H1 (cell line): ENCODE measurements around the gene MXD4. TPM values are rescaled to one million over a fixed set of nuclear protein-coding genes. Genes with fewer than 3 reads are reported as not detected.

Source experiments
- CTCF ChIA-PET: fragments of 300-600 bp; sonication (Branson Sonifier 250); formaldehyde crosslinking; loops from one replicate; lab custom pipeline; 2021; ENCODE audit not compliant: partially characterized antibody; lab: Charles Lee
- POLR2A ChIA-PET: fragments of 300-600 bp; sonication (Branson Sonifier 250); formaldehyde crosslinking; loops from one replicate; lab custom pipeline; 2021; ENCODE audit warnings: inconsistent platforms; ENCODE audit not compliant: partially characterized antibody; lab: Charles Lee
- DNase-seq, 2 experiments: peaks; one replicate each; pipeline versions ENCODE4 v3.0.0 to v3.0.0-alpha.2; 2010 to 2022; ENCODE audit warnings: low spot score in 2 of 2, low read depth in 1 of 2, mixed read lengths in 1 of 2
- FAIRE-seq: peaks from 2 replicates; lab custom pipeline; 2011; peaks lifted over from hg19 to GRCh38; lab: Jason Lieb, UNC
- H2AFZ ChIP-seq: 2 replicates; pipeline ENCODE4 v1.8.1; 2012; ENCODE audit warnings: low read length, inconsistent platforms
- H2AK5ac ChIP-seq: 2 replicates; pipeline ENCODE4 v1.6.1; 2013; ENCODE audit warnings: low read depth, low read length
- H2BK120ac ChIP-seq: replicated peaks from 2 replicates; pipeline ENCODE3; 2013; ENCODE audit warnings: low read depth, low read length, inconsistent platforms
- H2BK12ac ChIP-seq: 2 replicates; pipeline ENCODE4 v1.6.1; 2013; ENCODE audit warnings: low read depth, low read length
- H2BK15ac ChIP-seq: 2 replicates; pipeline ENCODE4 v1.6.1; 2013; ENCODE audit warnings: low read length
- H2BK20ac ChIP-seq: 2 replicates; pipeline ENCODE4 v1.6.1; 2013; ENCODE audit warnings: low read length
- H2BK5ac ChIP-seq: 2 replicates; pipeline ENCODE4 v1.6.1; 2013; ENCODE audit warnings: low read depth, low read length
- H3K14ac ChIP-seq: 2 replicates; pipeline ENCODE4 v1.6.1; 2013; ENCODE audit warnings: inconsistent platforms; ENCODE audit not compliant: insufficient read length
- H3K18ac ChIP-seq: 2 replicates; pipeline ENCODE4 v1.6.1; 2013; ENCODE audit warnings: low read length; ENCODE audit errors: extremely low read depth
- H3K23ac ChIP-seq: 2 replicates; pipeline ENCODE4 v1.6.1; 2013; ENCODE audit warnings: inconsistent platforms; ENCODE audit not compliant: insufficient read length
- H3K23me2 ChIP-seq: 2 replicates; pipeline ENCODE4 v1.6.1; 2013; ENCODE audit warnings: low read depth, low read length
- H3K27ac ChIP-seq: 2 replicates; pipeline ENCODE4 v1.6.1; 2011; ENCODE audit warnings: low read depth, low read length, inconsistent platforms
- H3K27me3 ChIP-seq, 4 experiments: replicated peaks in 1 of 4; 1 replicate in 1 of 4; 2 replicates in 3 of 4; pipeline versions ENCODE4 v1.6.1 to v1.8.1; 2011 to 2013; ENCODE audit warnings: low read length in 3 of 4, mild to moderate bottlenecking in 3 of 4, inconsistent platforms in 2 of 4, mixed read lengths in 2 of 4, moderate library complexity in 1 of 4; ENCODE audit not compliant: control insufficient read depth in 3 of 4, insufficient read depth in 3 of 4; ENCODE audit errors: extremely low read depth in 1 of 4
- H3K36me3 ChIP-seq, 4 experiments: 2 replicates each; pipeline versions ENCODE4 v1.6.1 to v1.8.1; 2011 to 2013; ENCODE audit warnings: mild to moderate bottlenecking in 4 of 4, low read length in 3 of 4, moderate library complexity in 2 of 4, control low read depth in 1 of 4, inconsistent platforms in 1 of 4; ENCODE audit not compliant: insufficient read depth in 4 of 4, control insufficient read depth in 2 of 4
- H3K4ac ChIP-seq: replicated peaks from 2 replicates; pipeline ENCODE3; 2013; ENCODE audit warnings: low read length, low read depth, mixed read lengths, inconsistent platforms; ENCODE audit not compliant: insufficient read length
- H3K4me1 ChIP-seq, 4 experiments: replicated peaks in 1 of 4; 1 replicate in 1 of 4; 2 replicates in 3 of 4; pipeline versions ENCODE4 v1.6.1 to v1.8.1; 2011 to 2013; ENCODE audit warnings: low read length in 3 of 4, inconsistent platforms in 2 of 4, mixed read lengths in 1 of 4; ENCODE audit not compliant: insufficient read depth in 4 of 4, control insufficient read depth in 3 of 4
- H3K4me2 ChIP-seq, 2 experiments: 2 replicates each; pipeline versions ENCODE4 v1.6.1 to v1.8.1; 2011 to 2013; ENCODE audit warnings: low read depth in 2 of 2, low read length in 2 of 2, control low read depth in 1 of 2, inconsistent platforms in 1 of 2, mild to moderate bottlenecking in 1 of 2; ENCODE audit not compliant: insufficient read depth in 1 of 2
- H3K4me3 ChIP-seq, 4 experiments: fragments of 200-600, 300-600 bp in 1 of 4; sonication (generic), shearing (Covaris generic), sonication (Bioruptor Twin) in 1 of 4; 2 replicates each; pipeline versions ENCODE4 v1.5.1 to v1.8.1; 2011 to 2016; ENCODE audit warnings: low read length in 4 of 4, low read depth in 3 of 4, control low read depth in 2 of 4, inconsistent platforms in 2 of 4, mild to moderate bottlenecking in 2 of 4, mixed read lengths in 1 of 4, moderate library complexity in 1 of 4; ENCODE audit not compliant: insufficient read depth in 2 of 4; ENCODE audit errors: extremely low read depth in 1 of 4
- H3K56ac ChIP-seq: replicated peaks from 2 replicates; pipeline ENCODE3; 2013; ENCODE audit warnings: low read depth, mild to moderate bottlenecking, mixed read lengths, low read length, inconsistent platforms; ENCODE audit not compliant: insufficient read length
- H3K79me1 ChIP-seq: 2 replicates; pipeline ENCODE4 v1.6.1; 2013; ENCODE audit warnings: low read depth, low read length, control low read depth
- H3K79me2 ChIP-seq, 2 experiments: 2 replicates each; pipeline versions ENCODE4 v1.6.1 to v1.8.1; 2012 to 2013; ENCODE audit warnings: low read length in 2 of 2, mild to moderate bottlenecking in 2 of 2, inconsistent platforms in 1 of 2; ENCODE audit not compliant: insufficient read depth in 2 of 2, control insufficient read depth in 1 of 2
- H3K9ac ChIP-seq, 4 experiments: replicated peaks in 1 of 4; 1 replicate in 1 of 4; 2 replicates in 3 of 4; pipeline versions ENCODE4 v1.6.1 to v1.8.1; 2011 to 2013; ENCODE audit warnings: low read depth in 3 of 4, low read length in 3 of 4, control low read depth in 2 of 4, mild to moderate bottlenecking in 2 of 4, moderate library complexity in 2 of 4, inconsistent platforms in 1 of 4; ENCODE audit errors: extremely low read depth in 1 of 4
- H3K9me3 ChIP-seq, 2 experiments: 2 replicates each; pipeline versions ENCODE4 v1.6.1 to v1.8.1; 2012 to 2013; ENCODE audit warnings: mild to moderate bottlenecking in 2 of 2, moderate library complexity in 2 of 2, control low read depth in 1 of 2, inconsistent platforms in 1 of 2, low read depth in 1 of 2, low read length in 1 of 2, mixed read lengths in 1 of 2; ENCODE audit not compliant: insufficient read depth in 2 of 2
- H4K20me1 ChIP-seq, 2 experiments: replicated peaks in 1 of 2; 2 replicates each; pipeline versions ENCODE3 to v1.8.1; 2011 to 2013; ENCODE audit warnings: inconsistent platforms in 2 of 2, low read length in 2 of 2, mild to moderate bottlenecking in 1 of 2; ENCODE audit not compliant: insufficient read depth in 2 of 2, control insufficient read depth in 1 of 2
- H4K5ac ChIP-seq: 2 replicates; pipeline ENCODE4 v1.6.1; 2013; ENCODE audit warnings: low read length, low read depth, mixed read lengths, inconsistent platforms; ENCODE audit not compliant: insufficient read length
- H4K8ac ChIP-seq: 2 replicates; pipeline ENCODE4 v1.8.0; 2013; ENCODE audit warnings: mild to moderate bottlenecking, moderate library complexity, low read length, inconsistent platforms; ENCODE audit not compliant: insufficient read depth; ENCODE audit errors: extremely low read depth
- H4K91ac ChIP-seq: replicated peaks from 2 replicates; pipeline ENCODE3; 2013; ENCODE audit warnings: low read length, mixed read lengths, inconsistent platforms; ENCODE audit not compliant: insufficient read length
- CTCF ChIP-seq, 3 experiments: IDR thresholded peaks; 1 replicate in 2 of 3; 2 replicates in 1 of 3; pipeline versions ENCODE4 v1.5.1 to v1.6.1; 2011; ENCODE audit warnings: low read length in 3 of 3, mild to moderate bottlenecking in 3 of 3, inconsistent platforms in 2 of 3, low read depth in 1 of 3, moderate library complexity in 1 of 3; ENCODE audit not compliant: insufficient read depth in 1 of 3; ENCODE audit errors: control extremely low read depth in 1 of 3
- RAD21 ChIP-seq, 2 experiments: IDR thresholded peaks in 1 of 2; conservative IDR thresholded peaks in 1 of 2; 2 replicates each; pipeline ENCODE4 v1.6.1; 2011; ENCODE audit warnings: low read depth in 2 of 2, low read length in 2 of 2, improper control_type of control experiment in 1 of 2, inconsistent platforms in 1 of 2, mild to moderate bottlenecking in 1 of 2, moderate library complexity in 1 of 2
- RFX5 ChIP-seq: IDR thresholded peaks from 2 replicates; pipeline ENCODE4 v1.6.1; 2011; ENCODE audit warnings: low read depth, low read length, improper control_type of control experiment, borderline replicate concordance
- WGBS, 2 experiments: shearing (Covaris generic) in 1 of 2; methylation state at CpG; one replicate each; pipeline versions ENCODE4 v1.1.6 to v1.1.7; 2013 to 2015; ENCODE audit warnings: low lambda C conversion rate in 2 of 2, mixed read lengths in 2 of 2, inconsistent platforms in 1 of 2, low coverage in 1 of 2, missing lambda C conversion rate in 1 of 2; ENCODE audit not compliant: insufficient replicate concordance in 2 of 2, insufficient coverage in 1 of 2, insufficient read length in 1 of 2; ENCODE audit errors: extremely low coverage in 1 of 2, missing lambda C conversion rate in 1 of 2; 5-methylcytosine and 5-hydroxymethylcytosine counted together
- polyA plus RNA-seq, 7 experiments: library from polyadenylated mRNA; depleted of rRNA in 3 of 7; stranded (reverse) in 5 of 7; unstranded in 2 of 7; fragments of >200 nt in 5 of 7; fragments of 200-250 nt in 2 of 7; gene quantifications; 1 replicate in 5 of 7; 2 replicates in 1 of 7; 4 replicates in 1 of 7; pipeline versions ENCODE4 v1.2.1 to v1.2.3, GENCODE V29; 2011 to 2013; ENCODE audit warnings: missing spikeins in 2 of 7, mixed read lengths in 2 of 7
- total RNA-seq: library from RNA; stranded (reverse); fragmentation: NEBNext Ultra II Directional; extraction: Animal tissue kit (Norgen Biotek cat#: 25700); gene quantifications from 2 replicates; pipeline ENCODE4 v1.2.1, GENCODE V29; 2021

Gene MXD4
- total and polyA plus RNA-seq, 2 of the 8 experiments (the other 6 are each of a cell fraction or from before 2014, with no cell fraction given) = 18.0 to 20.8 TPM

DNA sequence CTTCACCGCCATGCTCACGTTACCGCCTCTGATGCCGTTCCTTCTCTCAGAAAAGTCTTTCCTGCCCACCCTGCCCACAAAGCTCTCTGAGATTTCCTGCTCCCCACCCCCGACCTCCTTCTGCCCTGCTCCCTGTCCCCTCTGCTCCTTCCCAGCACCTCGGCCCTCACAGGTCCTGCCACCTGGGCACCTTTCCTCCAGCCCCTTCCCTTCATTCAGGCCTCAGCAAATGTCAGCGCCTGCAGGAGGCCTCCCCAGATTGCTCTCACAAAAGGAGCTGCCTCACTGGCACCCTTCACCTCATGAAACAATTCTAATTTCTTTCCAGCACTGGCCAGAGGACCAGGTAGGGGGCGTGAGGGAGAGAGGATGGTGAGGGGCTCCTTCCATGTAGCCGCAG is 33.6 kb upstream of the MXD4 start:
- no peak overlapping the region for H2BK12ac ChIP-seq
- H2BK15ac ChIP-seq = no peak overlapping the region
- ChIA-PET POLR2A (no interaction called here), CTCF (interaction anchor here (0.6 to 2.2 kb wide), 5 partner anchors 9 to 98 kb away, joined by 3 to 8 read pairs (median 3); no protein-coding TSS in a partner anchor)
- H3K4ac ChIP-seq = no peak overlapping the region
- FAIRE-seq = no peak
- WGBS, 2 experiments = 83% methylated on average over 9 of the region's 9 CpGs; no CpG with 5 or more reads in 1 of the 2 experiments
- H3K4me3 ChIP-seq = no peak overlapping the region
- no peak overlapping the region for H2BK5ac ChIP-seq
- no peaks in the 10 kb centered on the region for H4K20me1 ChIP-seq
- H3K56ac ChIP-seq = no peak overlapping the region
- H3K9ac ChIP-seq = no peak overlapping the region
- H4K91ac ChIP-seq = no peak overlapping the region
- no peak overlapping the region for H2AFZ ChIP-seq
- H2BK120ac ChIP-seq = no peak overlapping the region
- peaks cover 0 to 3% (median 0%) of the 10 kb centered on the region in 4 experiments; a peak in 1 of 7 replicates for H3K4me1 ChIP-seq
- no peaks in the 10 kb centered on the region for H3K9me3 ChIP-seq
- H3K23me2 ChIP-seq = no peaks in the 10 kb centered on the region
- no peak overlapping the region for H3K18ac ChIP-seq
- no peak overlapping the region for H2BK20ac ChIP-seq
- H3K27me3 ChIP-seq = no peaks in the 10 kb centered on the region
- no peak overlapping the region for H3K23ac ChIP-seq
- H3K27ac ChIP-seq = no peak overlapping the region
- no peak for TF ChIP-seq RFX5
- peak in 1 of 2 experiments; percentile 4; a peak in 1 of 4 replicates for TF ChIP-seq RAD21 (IDR thresholded peaks at IDR 0.05 in 1 of 2, conservative IDR thresholded peaks at IDR 0.05 in 1 of 2; ENCODE audit: low read depth in 2 of 2, low read length in 2 of 2)
- TF ChIP-seq CTCF (IDR thresholded peaks at IDR 0.05; ENCODE audit: control extremely low read depth in 1 of 3, insufficient read depth in 1 of 3, low read depth in 1 of 3, low read length in 3 of 3) = peak in 1 of 3 experiments; percentile 1; a peak in 1 of 4 replicates
- no peaks in the 10 kb centered on the region; the same call in 1 of the 2 replicates for H3K79me1 ChIP-seq
- H3K14ac ChIP-seq = no peak overlapping the region
- H2AK5ac ChIP-seq = no peak overlapping the region
- no peaks in the 10 kb centered on the region for H3K79me2 ChIP-seq
- H4K5ac ChIP-seq = no peak overlapping the region
- no peak overlapping the region for H3K4me2 ChIP-seq
- H3K36me3 ChIP-seq = no peaks in the 10 kb centered on the region
- DNase-seq = peak in 1 of 2 experiments; percentile 41
- H4K8ac ChIP-seq = no peak overlapping the region
